HG02981 (cell line): ENCODE results near the gene ONECUT3.
"Not testable (repeated sequence)": the region's sequence is repeated elsewhere in the genome, so short reads cannot be mapped to it uniquely, and the experiment has no call there.

Experiments
- ATAC-seq: cut with Tn5 transposase; IDR thresholded peaks from one replicate; pipeline ENCODE4 v1.9.1; 2021; ENCODE audit warnings: mild to moderate bottlenecking, moderate library complexity; ENCODE audit not compliant: unreplicated experiment

ONECUT3 gene

GRCh38 chr19:1755467-1756171 is 2.3 kb downstream of the ONECUT3 start:
- no peak for ATAC-seq

- no peak for ATAC-seq
Observed at GRCh38 chr19:1756264-1756663, 3.0 kb downstream of the ONECUT3 start.

- no peak for ATAC-seq
Observed at GRCh38 chr19:1756705-1757465, 3.6 kb downstream of the ONECUT3 start.

GRCh38 chr19:1757468-1758230 is 4.3 kb downstream of the ONECUT3 start:
- no peak for ATAC-seq

GRCh38 chr19:1758231-1758577 is 4.9 kb downstream of the ONECUT3 start:
- no peak for ATAC-seq

GRCh38 chr19:1758959-1759903 is 5.9 kb downstream of the ONECUT3 start:
- no peak for ATAC-seq

- no peak for ATAC-seq
Observed at GRCh38 chr19:1760020-1760419, 6.7 kb downstream of the ONECUT3 start.

- not testable (repeated sequence) for ATAC-seq
Observed at GRCh38 chr19:1760786-1761527, 7.7 kb downstream of the ONECUT3 start.

- no peak for ATAC-seq
Observed at GRCh38 chr19:1761528-1762242, 8.4 kb downstream of the ONECUT3 start.

- ATAC-seq: no peak
Observed at GRCh38 chr19:1762243-1763117, 9.2 kb downstream of the ONECUT3 start.

GRCh38 chr19:1763648-1764639 is 10.6 kb downstream of the ONECUT3 start:
- no peak for ATAC-seq

- ATAC-seq: no peak
Observed at GRCh38 chr19:1764729-1765128, 11.4 kb downstream of the ONECUT3 start.

GRCh38 chr19:1765232-1765903 is 12.1 kb downstream of the ONECUT3 start:
- ATAC-seq: no peak

GRCh38 chr19:1765904-1766799 is 12.8 kb downstream of the ONECUT3 start:
- ATAC-seq: no peak

- ATAC-seq: no peak
Observed at GRCh38 chr19:1766800-1767352, 13.6 kb downstream of the ONECUT3 start.
